ENCODE data around the gene CASZ1.

- TF ChIP-seq, protein P1, sequence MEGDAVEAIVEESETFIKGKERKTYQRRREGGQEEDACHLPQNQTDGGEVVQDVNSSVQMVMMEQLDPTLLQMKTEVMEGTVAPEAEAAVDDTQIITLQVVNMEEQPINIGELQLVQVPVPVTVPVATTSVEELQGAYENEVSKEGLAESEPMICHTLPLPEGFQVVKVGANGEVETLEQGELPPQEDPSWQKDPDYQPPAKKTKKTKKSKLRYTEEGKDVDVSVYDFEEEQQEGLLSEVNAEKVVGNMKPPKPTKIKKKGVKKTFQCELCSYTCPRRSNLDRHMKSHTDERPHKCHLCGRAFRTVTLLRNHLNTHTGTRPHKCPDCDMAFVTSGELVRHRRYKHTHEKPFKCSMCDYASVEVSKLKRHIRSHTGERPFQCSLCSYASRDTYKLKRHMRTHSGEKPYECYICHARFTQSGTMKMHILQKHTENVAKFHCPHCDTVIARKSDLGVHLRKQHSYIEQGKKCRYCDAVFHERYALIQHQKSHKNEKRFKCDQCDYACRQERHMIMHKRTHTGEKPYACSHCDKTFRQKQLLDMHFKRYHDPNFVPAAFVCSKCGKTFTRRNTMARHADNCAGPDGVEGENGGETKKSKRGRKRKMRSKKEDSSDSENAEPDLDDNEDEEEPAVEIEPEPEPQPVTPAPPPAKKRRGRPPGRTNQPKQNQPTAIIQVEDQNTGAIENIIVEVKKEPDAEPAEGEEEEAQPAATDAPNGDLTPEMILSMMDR (IDR thresholded peaks at IDR 0.05), result no peak
- TF ChIP-seq POLR2A (IDR thresholded peaks at IDR 0.05) (no peak), EP300 (IDR thresholded peaks at IDR 0.05) (no peak)
These were observed 109.9 kb downstream of the CASZ1 start for GRCh38 chr1:10686404-10687040.
